Vagina (tissue), 2 donors: ENCODE data around the gene MAP1LC3B. TPM values are rescaled to one million over a fixed set of nuclear protein-coding genes. Genes with fewer than 3 reads are reported as not detected.
A peak's percentile ranks its signal among the peaks of the same experiment; 100 is the strongest.

Experiments
- DNase-seq, 2 donors: peaks; one replicate each; pipeline ENCODE4 v3.0.0-alpha.2; 2017; ENCODE audit errors: extremely low spot score in 2 of 2
- H3K27ac ChIP-seq: fragments of 200-600 bp; sonication (generic); one replicate; pipeline ENCODE4 v1.5.1; 2019
- H3K27me3 ChIP-seq: fragments of 200-600 bp; sonication (generic); one replicate; pipeline ENCODE4 v1.5.1; 2019
- H3K36me3 ChIP-seq, 2 donors: fragments of 200-600 bp; sonication (generic); one replicate each; pipeline ENCODE4 v1.5.1; 2017 to 2019
- H3K4me1 ChIP-seq: fragments of 200-600 bp; sonication (generic); one replicate; pipeline ENCODE4 v1.5.1; 2019
- H3K4me3 ChIP-seq, 2 donors: fragments of 200-600 bp; sonication (generic); 1 replicate in 1 of 2; 2 replicates in 1 of 2; pipeline ENCODE4 v1.5.1; 2016 to 2019
- H3K9me3 ChIP-seq: fragments of 200-600 bp; sonication (generic); one replicate; pipeline ENCODE4 v1.5.1; 2019
- POLR2A ChIP-seq, 2 donors: fragments of 450-650 bp; IDR thresholded peaks; one replicate each; pipeline ENCODE4 v1.6.1; 2017; ENCODE audit warnings: antibody characterized with exemption in 2 of 2, mild to moderate bottlenecking in 2 of 2, moderate library complexity in 2 of 2
- POLR2AphosphoS5 ChIP-seq, 2 donors: sonication (generic); formaldehyde crosslinking; IDR thresholded peaks; one replicate each; pipeline ENCODE4 v1.9.0; 2017; ENCODE audit warnings: antibody characterized with exemption in 2 of 2, mild to moderate bottlenecking in 2 of 2, low read depth in 1 of 2; ENCODE audit not compliant: insufficient read depth in 1 of 2
- intact Hi-C: fragments of 100-400 bp; cut with DNase I; formaldehyde crosslinking; loops from one replicate; pipeline ENCODE4 v1.15.1; 2023
- total RNA-seq: library from RNA; depleted of rRNA; stranded (reverse); fragments of >200 nt; gene quantifications from one replicate; pipeline ENCODE4 v1.2.3, GENCODE V29; 2016
- TF ChIP-seq, protein P1 (sequence below), 3 experiments: fragments of 450-650 bp in 2 of 3; fragments of 200-600 bp in 1 of 3; sonication (generic) in 1 of 3; IDR thresholded peaks; one replicate each; pipeline ENCODE4 v1.5.1; 2017 to 2019; ENCODE audit warnings: antibody characterized with exemption in 3 of 3, mild to moderate bottlenecking in 2 of 3, moderate library complexity in 2 of 3

The MAP1LC3B gene
- total RNA-seq, 1 donor from 2014 or later, result 44.9 TPM

DNA sequence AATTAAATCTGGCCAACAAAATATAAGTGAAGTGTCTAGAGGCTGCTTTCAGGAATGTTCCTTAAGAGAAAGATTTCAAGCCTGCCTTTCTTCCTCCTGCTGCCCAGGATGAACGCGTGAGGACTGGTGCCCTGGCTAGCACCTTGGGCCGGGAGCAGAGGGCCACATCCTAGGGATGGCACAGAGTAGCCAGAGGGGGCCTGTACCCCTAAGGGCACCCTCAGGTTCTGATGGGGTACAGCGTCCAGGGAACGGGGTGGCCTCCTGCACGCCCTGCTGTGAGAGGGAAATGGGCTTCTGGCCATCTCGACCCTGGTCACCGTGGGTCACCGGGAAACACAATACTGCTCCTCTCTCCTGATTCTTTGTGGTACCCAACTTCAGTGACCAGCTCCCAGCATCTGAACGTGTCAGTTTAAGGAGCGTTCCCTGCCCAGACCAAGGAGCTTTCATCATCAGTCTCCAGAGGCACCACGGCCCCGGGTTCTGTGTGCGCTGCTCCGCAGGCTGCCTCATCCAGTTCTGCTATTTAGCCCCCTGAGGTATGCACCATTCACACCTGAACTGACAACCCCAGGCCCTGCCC lies 40.3 kb downstream of the MAP1LC3B start:
- no peak for DNase-seq
- H3K9me3 ChIP-seq, result no peaks in the 10 kb centered on the region
- H3K27me3 ChIP-seq, result no peaks in the 10 kb centered on the region
- H3K27ac ChIP-seq, result no peak overlapping the region
- peaks cover 0 to 10% of the 10 kb centered on the region in 2 donors for H3K36me3 ChIP-seq
- no peak overlapping the region for H3K4me3 ChIP-seq
- intact Hi-C loops, result loop anchor here (10.0 kb wide), 1 partner anchor 112 kb away; no protein-coding TSS in a partner anchor
- TF ChIP-seq, protein P1, sequence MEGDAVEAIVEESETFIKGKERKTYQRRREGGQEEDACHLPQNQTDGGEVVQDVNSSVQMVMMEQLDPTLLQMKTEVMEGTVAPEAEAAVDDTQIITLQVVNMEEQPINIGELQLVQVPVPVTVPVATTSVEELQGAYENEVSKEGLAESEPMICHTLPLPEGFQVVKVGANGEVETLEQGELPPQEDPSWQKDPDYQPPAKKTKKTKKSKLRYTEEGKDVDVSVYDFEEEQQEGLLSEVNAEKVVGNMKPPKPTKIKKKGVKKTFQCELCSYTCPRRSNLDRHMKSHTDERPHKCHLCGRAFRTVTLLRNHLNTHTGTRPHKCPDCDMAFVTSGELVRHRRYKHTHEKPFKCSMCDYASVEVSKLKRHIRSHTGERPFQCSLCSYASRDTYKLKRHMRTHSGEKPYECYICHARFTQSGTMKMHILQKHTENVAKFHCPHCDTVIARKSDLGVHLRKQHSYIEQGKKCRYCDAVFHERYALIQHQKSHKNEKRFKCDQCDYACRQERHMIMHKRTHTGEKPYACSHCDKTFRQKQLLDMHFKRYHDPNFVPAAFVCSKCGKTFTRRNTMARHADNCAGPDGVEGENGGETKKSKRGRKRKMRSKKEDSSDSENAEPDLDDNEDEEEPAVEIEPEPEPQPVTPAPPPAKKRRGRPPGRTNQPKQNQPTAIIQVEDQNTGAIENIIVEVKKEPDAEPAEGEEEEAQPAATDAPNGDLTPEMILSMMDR (IDR thresholded peaks at IDR 0.05), result no peak
- TF ChIP-seq POLR2A (IDR thresholded peaks at IDR 0.05) (no peak), POLR2AphosphoS5 (IDR thresholded peaks at IDR 0.05; ENCODE audit: insufficient read depth in 1 of 2, low read depth in 1 of 2) (no peak)
- peaks cover 25% of the 10 kb centered on the region for H3K4me1 ChIP-seq

- TF ChIP-seq, protein P1 (IDR thresholded peaks at IDR 0.05), result no peak
- TF ChIP-seq POLR2AphosphoS5 (IDR thresholded peaks at IDR 0.05; ENCODE audit: insufficient read depth in 1 of 2, low read depth in 1 of 2), result no peak
- TF ChIP-seq POLR2A (IDR thresholded peaks at IDR 0.05), result no peak
- H3K4me1 ChIP-seq, result peaks cover 25% of the 10 kb centered on the region
- H3K4me3 ChIP-seq, result no peak overlapping the region
- no peak overlapping the region for H3K27ac ChIP-seq
- H3K27me3 ChIP-seq, result no peaks in the 10 kb centered on the region
- no peak for DNase-seq
- no peaks in the 10 kb centered on the region for H3K9me3 ChIP-seq
- peaks cover 0 to 4% of the 10 kb centered on the region in 2 donors for H3K36me3 ChIP-seq
- intact Hi-C loops, result loop anchor here (10.0 kb wide), 1 partner anchor 111 kb away; no protein-coding TSS in a partner anchor
Measured at GRCh38 chr16:87434146-87434667, 42.1 kb downstream of the MAP1LC3B start.

- H3K4me3 ChIP-seq, result no peak overlapping the region
- H3K36me3 ChIP-seq, result peaks cover 0 to 4% of the 10 kb centered on the region in 2 donors
- peak overlapping the region; percentile 35 for H3K27ac ChIP-seq
- DNase-seq, result no peak
- no peaks in the 10 kb centered on the region for H3K27me3 ChIP-seq
- intact Hi-C loops, result loop anchor here (10.0 kb wide), 1 partner anchor 109 kb away; no protein-coding TSS in a partner anchor
- peaks cover 25% of the 10 kb centered on the region for H3K4me1 ChIP-seq
- H3K9me3 ChIP-seq, result no peaks in the 10 kb centered on the region
- TF ChIP-seq POLR2A (IDR thresholded peaks at IDR 0.05) (no peak), POLR2AphosphoS5 (IDR thresholded peaks at IDR 0.05; ENCODE audit: insufficient read depth in 1 of 2, low read depth in 1 of 2) (peak; percentile 30 to 80)
- TF ChIP-seq, protein P1 (IDR thresholded peaks at IDR 0.05), result no peak
Measured at GRCh38 chr16:87435372-87436224, 43.5 kb downstream of the MAP1LC3B start.

GRCh38 chr16:87436225-87437172 lies 44.4 kb downstream of the MAP1LC3B start:
- TF ChIP-seq POLR2AphosphoS5 (IDR thresholded peaks at IDR 0.05; ENCODE audit: insufficient read depth in 1 of 2, low read depth in 1 of 2) (peak in 1 of 2 donors; percentile 42), POLR2A (IDR thresholded peaks at IDR 0.05) (no peak)
- TF ChIP-seq, protein P1 (IDR thresholded peaks at IDR 0.05), result no peak
- peak overlapping the region; percentile 35 for H3K27ac ChIP-seq
- no peaks in the 10 kb centered on the region for H3K9me3 ChIP-seq
- H3K4me1 ChIP-seq, result peaks cover 23% of the 10 kb centered on the region
- H3K27me3 ChIP-seq, result no peaks in the 10 kb centered on the region
- no peak for DNase-seq
- no peak overlapping the region for H3K4me3 ChIP-seq
- intact Hi-C loops, result loop anchor here (10.0 kb wide), 1 partner anchor 108 kb away; no protein-coding TSS in a partner anchor
- peaks cover 0 to 3% of the 10 kb centered on the region in 2 donors for H3K36me3 ChIP-seq
